ACC112 (cell line): ENCODE data around the gene MDP1.
"Not testable (repeated sequence)": the region's sequence is repeated elsewhere in the genome, so short reads cannot be mapped to it uniquely, and the experiment has no call there.

Source experiments
- H2AFZ ChIP-seq: fragments of 200-600 bp; sonication (generic); one replicate; pipeline ENCODE4 v1.6.0; 2017; ENCODE audit warnings: antibody characterized with exemption, low read length; ENCODE audit not compliant: unreplicated experiment
- H3K27ac ChIP-seq: fragments of 200-600 bp; sonication (generic); 2 replicates; pipeline ENCODE4 v1.5.1; 2014; ENCODE audit warnings: low read depth, mild to moderate bottlenecking, antibody characterized with exemption, low read length, moderate library complexity
- H3K27me3 ChIP-seq: fragments of 200-600 bp; sonication (generic); 2 replicates; pipeline ENCODE4 v1.6.1; 2014; ENCODE audit warnings: mild to moderate bottlenecking, antibody characterized with exemption, low read length, moderate library complexity, mixed read lengths; ENCODE audit not compliant: insufficient read depth
- H3K36me3 ChIP-seq: fragments of 200-600 bp; sonication (generic); 2 replicates; pipeline ENCODE4 v1.6.1; 2016; ENCODE audit warnings: mild to moderate bottlenecking, antibody characterized with exemption, low read length, moderate library complexity, mixed read lengths; ENCODE audit not compliant: insufficient read depth
- H3K4me1 ChIP-seq: fragments of 200-600 bp; sonication (generic); one replicate; pipeline ENCODE4 v1.6.1; 2016; ENCODE audit warnings: low read length, mixed read lengths; ENCODE audit not compliant: insufficient read depth, unreplicated experiment, control insufficient read depth
- H3K4me3 ChIP-seq: fragments of 200-600 bp; sonication (generic); 2 replicates; pipeline ENCODE4 v1.5.1; 2014; ENCODE audit warnings: mild to moderate bottlenecking, low read depth, low read length
- H3K79me2 ChIP-seq: fragments of 200-600 bp; sonication (generic); one replicate; pipeline ENCODE4 v1.6.0; 2016; ENCODE audit warnings: low read length; ENCODE audit not compliant: control insufficient read depth, unreplicated experiment, insufficient read depth

MDP1 gene

GRCh38 chr14:24249230-24250021 is 33.6 kb upstream of the MDP1 start:
- no peak overlapping the region for H3K27ac ChIP-seq
- no peak overlapping the region for H2AFZ ChIP-seq

GRCh38 chr14:24247422-24247821 is 31.6 kb upstream of the MDP1 start:
- Histone ChIP-seq H3K27ac (no peak overlapping the region), H3K36me3 (no peaks in the 10 kb centered on the region), H3K4me1 (peaks cover 31% of the 10 kb centered on the region), H2AFZ (no peak overlapping the region), H3K79me2 (no peaks in the 10 kb centered on the region), H3K27me3 (no peaks in the 10 kb centered on the region), H3K4me3 (no peak overlapping the region)

More at GRCh38 chr14:24249230-24250021, 33.6 kb upstream of the MDP1 start:
- Histone ChIP-seq H3K79me2 (no peaks in the 10 kb centered on the region), H3K4me1 (peaks cover 26% of the 10 kb centered on the region), H3K36me3 (no peaks in the 10 kb centered on the region), H3K27me3 (no peaks in the 10 kb centered on the region), H3K4me3 (no peak overlapping the region)

GRCh38 chr14:24246765-24247212 is 30.9 kb upstream of the MDP1 start:
- H3K27me3 ChIP-seq, result no peaks in the 10 kb centered on the region
- H3K27ac ChIP-seq, result peak overlapping the region; percentile 47
- peak overlapping the region; percentile 55 for H2AFZ ChIP-seq
- H3K36me3 ChIP-seq, result no peaks in the 10 kb centered on the region
- peaks cover 25% of the 10 kb centered on the region for H3K4me1 ChIP-seq
- H3K79me2 ChIP-seq, result peaks cover 3% of the 10 kb centered on the region
- H3K4me3 ChIP-seq, result no peak overlapping the region

- not testable (repeated sequence) for H3K27me3 ChIP-seq, H3K4me3 ChIP-seq, H2AFZ ChIP-seq, H3K27ac ChIP-seq, H3K36me3 ChIP-seq
- H3K4me1 ChIP-seq, result peaks cover 25% of the 10 kb centered on the region
- H3K79me2 ChIP-seq, result peaks cover 16% of the 10 kb centered on the region
Observed at GRCh38 chr14:24245350-24245749, 29.5 kb upstream of the MDP1 start.

- Histone ChIP-seq H3K4me3 (peak overlapping the region; percentile 89), H3K27ac (peak overlapping the region; percentile 91), H3K36me3 (peaks cover 20% of the 10 kb centered on the region), H2AFZ (no peak overlapping the region), H3K4me1 (peaks cover 44% of the 10 kb centered on the region), H3K27me3 (no peaks in the 10 kb centered on the region), H3K79me2 (peaks cover 32% of the 10 kb centered on the region)
Observed at GRCh38 chr14:24243336-24243836, 27.5 kb upstream of the MDP1 start.

GRCh38 chr14:24241829-24242443 is 26.1 kb upstream of the MDP1 start:
- Histone ChIP-seq H3K4me3 (peak overlapping the region; percentile 89), H3K4me1 (peaks cover 49% of the 10 kb centered on the region), H3K27ac (peak overlapping the region; percentile 91), H3K36me3 (peaks cover 29% of the 10 kb centered on the region), H3K79me2 (peaks cover 32% of the 10 kb centered on the region), H3K27me3 (no peaks in the 10 kb centered on the region), H2AFZ (peak overlapping the region; percentile 62)

- H3K27me3 ChIP-seq, result no peaks in the 10 kb centered on the region
- no peak overlapping the region for H2AFZ ChIP-seq
- no peak overlapping the region for H3K27ac ChIP-seq
- peaks cover 45% of the 10 kb centered on the region for H3K4me1 ChIP-seq
- peak overlapping the region; percentile 89; the same call in 1 of the 2 replicates for H3K4me3 ChIP-seq
- peaks cover 36% of the 10 kb centered on the region for H3K79me2 ChIP-seq
- H3K36me3 ChIP-seq, result peaks cover 38% of the 10 kb centered on the region
Observed at GRCh38 chr14:24240110-24240918, 24.4 kb upstream of the MDP1 start.

GRCh38 chr14:24238527-24239037 is 22.7 kb upstream of the MDP1 start:
- peaks cover 58% of the 10 kb centered on the region for H3K4me1 ChIP-seq
- peak overlapping the region; percentile 1; the same call in 1 of the 2 replicates for H3K27ac ChIP-seq
- H3K36me3 ChIP-seq, result peaks cover 44% of the 10 kb centered on the region
- 0 out of 2 replicates have a peak overlapping the region, but pooled peaks have one; percentile 5 for H3K4me3 ChIP-seq
- peaks cover 53% of the 10 kb centered on the region for H3K79me2 ChIP-seq
- H2AFZ ChIP-seq, result no peak overlapping the region
- no peaks in the 10 kb centered on the region for H3K27me3 ChIP-seq

GRCh38 chr14:24238123-24238522 is 22.3 kb upstream of the MDP1 start:
- no peaks in the 10 kb centered on the region for H3K27me3 ChIP-seq
- H3K4me3 ChIP-seq, result no peak overlapping the region
- peaks cover 59% of the 10 kb centered on the region for H3K4me1 ChIP-seq
- no peak overlapping the region for H3K27ac ChIP-seq
- no peak overlapping the region for H2AFZ ChIP-seq
- peaks cover 44% of the 10 kb centered on the region for H3K36me3 ChIP-seq
- peaks cover 58% of the 10 kb centered on the region for H3K79me2 ChIP-seq

GRCh38 chr14:24237463-24237955 is 21.6 kb upstream of the MDP1 start:
- H3K27me3 ChIP-seq, result no peaks in the 10 kb centered on the region
- H3K4me3 ChIP-seq, result no peak overlapping the region
- no peak overlapping the region for H3K27ac ChIP-seq
- peaks cover 44% of the 10 kb centered on the region for H3K36me3 ChIP-seq
- peaks cover 61% of the 10 kb centered on the region for H3K79me2 ChIP-seq
- H2AFZ ChIP-seq, result no peak overlapping the region
- H3K4me1 ChIP-seq, result peaks cover 59% of the 10 kb centered on the region
